Astrocyte (in vitro differentiated cells and primary cell): ENCODE data around the gene SLC35B3.

ENCODE experiments used
- CTCF ChIP-seq: IDR thresholded peaks from 2 replicates; pipeline ENCODE4 v1.5.1; 2011; ENCODE audit warnings: low read depth, mild to moderate bottlenecking, inconsistent platforms, low read length, moderate library complexity; ENCODE audit not compliant: insufficient read depth
- EZH2 ChIP-seq: IDR thresholded peaks from 2 replicates; pipeline ENCODE4 v1.6.1; 2012; ENCODE audit warnings: mild to moderate bottlenecking, low read length, inconsistent platforms; ENCODE audit not compliant: insufficient read depth

GRCh38 chr6:8481727-8482126, 46.4 kb upstream of the SLC35B3 start:
- TF ChIP-seq CTCF (no peak), EZH2 (no peak)
